OCI-LY1 (cell line): ENCODE measurements around the gene ORC1.

Experiments used
- H2AFZ ChIP-seq: fragments of 200-600 bp; sonication (generic), shearing (Covaris generic); 2 replicates; pipeline ENCODE4 v1.6.0; 2014; ENCODE audit warnings: antibody characterized with exemption, mild to moderate bottlenecking, low read length
- H3F3A ChIP-seq: fragments of 200-600 bp; sonication (generic), shearing (Covaris generic); 2 replicates; pipeline ENCODE4 v1.6.0; 2014; ENCODE audit warnings: mild to moderate bottlenecking, antibody characterized with exemption, low read length, moderate library complexity; ENCODE audit not compliant: insufficient read depth
- H3K27ac ChIP-seq: fragments of 200-600 bp; sonication (generic); 2 replicates; pipeline ENCODE4 v1.5.1; 2014; ENCODE audit warnings: low read length, mixed run types, mild to moderate bottlenecking, low read depth; ENCODE audit not compliant: poor library complexity, severe bottlenecking
- H3K27me3 ChIP-seq: fragments of 200-600 bp; sonication (generic); 2 replicates; pipeline ENCODE4 v1.6.0; 2014; ENCODE audit warnings: antibody characterized with exemption, mild to moderate bottlenecking, low read length, moderate library complexity; ENCODE audit not compliant: insufficient read depth
- H3K36me3 ChIP-seq: fragments of 200-600 bp; sonication (generic); 2 replicates; pipeline ENCODE4 v1.6.1; 2014; ENCODE audit warnings: mild to moderate bottlenecking, antibody characterized with exemption, low read length, moderate library complexity, mixed read lengths; ENCODE audit not compliant: insufficient read depth
- H3K4me1 ChIP-seq: fragments of 200-600 bp; sonication (generic); 2 replicates; pipeline ENCODE4 v1.5.1; 2014; ENCODE audit warnings: mild to moderate bottlenecking, low read length, moderate library complexity; ENCODE audit not compliant: insufficient read depth, severe bottlenecking
- H3K4me2 ChIP-seq: fragments of 200-600 bp; sonication (generic), shearing (Covaris generic); 2 replicates; pipeline ENCODE4 v1.6.1; 2014; ENCODE audit warnings: low read length
- H3K4me3 ChIP-seq: fragments of 200-600 bp; sonication (generic); 2 replicates; pipeline ENCODE4 v1.5.1; 2014; ENCODE audit warnings: low read length, low read depth, mild to moderate bottlenecking, mixed read lengths; ENCODE audit not compliant: poor library complexity, severe bottlenecking
- H3K79me2 ChIP-seq: fragments of 200-600 bp; shearing (Covaris generic); 2 replicates; pipeline ENCODE4 v1.6.1; 2016; ENCODE audit warnings: mixed run types, low read length, mixed read lengths; ENCODE audit not compliant: insufficient read depth
- H3K9ac ChIP-seq: fragments of 200-600 bp; sonication (generic), shearing (Covaris generic); 2 replicates; pipeline ENCODE4 v1.6.1; 2014; ENCODE audit warnings: mild to moderate bottlenecking, low read length, mixed read lengths
- H3K9me2 ChIP-seq: fragments of 200-600 bp; sonication (generic), shearing (Covaris generic); 2 replicates; pipeline ENCODE4 v1.6.1; 2014; ENCODE audit warnings: low read depth, mild to moderate bottlenecking, low read length, mixed read lengths
- H3K9me3 ChIP-seq: fragments of 200-600 bp; shearing (Covaris generic); 2 replicates; pipeline ENCODE4 v1.6.1; 2014; ENCODE audit warnings: low read length, mixed read lengths
- H4K20me1 ChIP-seq: fragments of 200-600 bp; sonication (generic), shearing (Covaris generic); 2 replicates; pipeline ENCODE4 v1.6.0; 2016; ENCODE audit warnings: mild to moderate bottlenecking, low read length; ENCODE audit not compliant: insufficient read depth
- CTCF ChIP-seq: fragments of 200-600 bp; sonication (generic), shearing (Covaris generic); IDR thresholded peaks from 2 replicates; pipeline ENCODE4 v1.5.1; 2017; ENCODE audit warnings: mild to moderate bottlenecking, antibody characterized with exemption, low read length, moderate library complexity, mixed read lengths
- EZH2 ChIP-seq: fragments of 200-600 bp; sonication (generic), shearing (Covaris generic); IDR thresholded peaks from 2 replicates; pipeline ENCODE4 v1.8.0; 2017; ENCODE audit warnings: borderline replicate concordance, mixed run types, mild to moderate bottlenecking, antibody characterized with exemption, low read length, moderate library complexity, mixed read lengths

The ORC1 gene

GRCh38 chr1:52414942-52415341, 10.7 kb upstream of the ORC1 start:
- Histone ChIP-seq H3K9me2 (no peaks in the 10 kb centered on the region), H3K36me3 (peaks cover 95% of the 10 kb centered on the region), H3K9me3 (no peaks in the 10 kb centered on the region), H3K79me2 (no peaks in the 10 kb centered on the region), H3K27ac (no peak overlapping the region), H3K9ac (no peak overlapping the region), H2AFZ (no peak overlapping the region), H4K20me1 (no peaks in the 10 kb centered on the region), H3K4me2 (no peak overlapping the region), H3F3A (no peaks in the 10 kb centered on the region), H3K4me3 (no peak overlapping the region), H3K4me1 (no peaks in the 10 kb centered on the region), H3K27me3 (no peaks in the 10 kb centered on the region)
- TF ChIP-seq CTCF: no peak
- no peak for TF ChIP-seq EZH2

- no peak overlapping the region for H3K9ac ChIP-seq
- no peak overlapping the region for H3K4me2 ChIP-seq
- no peaks in the 10 kb centered on the region for H3K9me3 ChIP-seq
- no peaks in the 10 kb centered on the region for H3K27me3 ChIP-seq
- H3K4me3 ChIP-seq: no peak overlapping the region
- no peaks in the 10 kb centered on the region for H3F3A ChIP-seq
- no peaks in the 10 kb centered on the region for H3K79me2 ChIP-seq
- H3K27ac ChIP-seq: no peak overlapping the region
- H3K36me3 ChIP-seq: peaks cover 93% of the 10 kb centered on the region
- no peak overlapping the region for H2AFZ ChIP-seq
- no peaks in the 10 kb centered on the region for H3K9me2 ChIP-seq
- no peaks in the 10 kb centered on the region for H3K4me1 ChIP-seq
- no peaks in the 10 kb centered on the region for H4K20me1 ChIP-seq
- TF ChIP-seq CTCF (no peak), EZH2 (no peak)
These were observed 9.3 kb upstream of the ORC1 start for GRCh38 chr1:52413410-52413989.

GRCh38 chr1:52404975-52405338, 734 bp upstream of the ORC1 start:
- Histone ChIP-seq H3K36me3 (peaks cover 60% of the 10 kb centered on the region), H3K4me1 (peaks cover 30% of the 10 kb centered on the region), H3K27ac (peak overlapping the region; percentile 86), H3K9me2 (no peaks in the 10 kb centered on the region), H3K4me3 (peak overlapping the region; percentile 97), H3K79me2 (peaks cover 42% of the 10 kb centered on the region), H2AFZ (no peak overlapping the region), H3K9ac (peak overlapping the region; percentile 99), H3F3A (no peaks in the 10 kb centered on the region), H3K9me3 (no peaks in the 10 kb centered on the region), H4K20me1 (no peaks in the 10 kb centered on the region), H3K4me2 (peak overlapping the region; percentile 97), H3K27me3 (no peaks in the 10 kb centered on the region)
- TF ChIP-seq CTCF (no peak), EZH2 (no peak)
